WERI-Rb-1 (cell line): ENCODE measurements around the gene ARL15.

Experiments used
- DNase-seq: peaks from one replicate; pipeline ENCODE4 v3.0.0-alpha.2; 2020
- H3K27ac ChIP-seq: fragments of 250-450 bp; sonication (Bioruptor Pico); 2 replicates; pipeline ENCODE4 v1.5.1; 2020; ENCODE audit warnings: mild to moderate bottlenecking, moderate library complexity
- H3K27me3 ChIP-seq: fragments of 250-450 bp; sonication (Bioruptor Pico); 2 replicates; pipeline ENCODE4 v1.5.1; 2021; ENCODE audit warnings: mild to moderate bottlenecking, low read depth, moderate library complexity; ENCODE audit not compliant: insufficient read depth, severe bottlenecking
- H3K36me3 ChIP-seq: fragments of 250-450 bp; sonication (Bioruptor Pico); 2 replicates; pipeline ENCODE4 v1.5.1; 2020; ENCODE audit warnings: mild to moderate bottlenecking, moderate library complexity
- H3K4me3 ChIP-seq: 2 replicates; pipeline ENCODE4 v1.5.1; 2011; ENCODE audit warnings: low read depth, mild to moderate bottlenecking, control low read depth, low read length
- H3K9me3 ChIP-seq: fragments of 250-450 bp; sonication (Bioruptor Pico); 2 replicates; pipeline ENCODE4 v1.5.1; 2021; ENCODE audit warnings: mild to moderate bottlenecking, moderate library complexity; ENCODE audit not compliant: severe bottlenecking
- CTCF ChIP-seq: IDR thresholded peaks from 2 replicates; pipeline ENCODE4 v1.5.1; 2011; ENCODE audit warnings: low read depth, mild to moderate bottlenecking, control low read depth, inconsistent platforms, low read length

Gene ARL15

DNA sequence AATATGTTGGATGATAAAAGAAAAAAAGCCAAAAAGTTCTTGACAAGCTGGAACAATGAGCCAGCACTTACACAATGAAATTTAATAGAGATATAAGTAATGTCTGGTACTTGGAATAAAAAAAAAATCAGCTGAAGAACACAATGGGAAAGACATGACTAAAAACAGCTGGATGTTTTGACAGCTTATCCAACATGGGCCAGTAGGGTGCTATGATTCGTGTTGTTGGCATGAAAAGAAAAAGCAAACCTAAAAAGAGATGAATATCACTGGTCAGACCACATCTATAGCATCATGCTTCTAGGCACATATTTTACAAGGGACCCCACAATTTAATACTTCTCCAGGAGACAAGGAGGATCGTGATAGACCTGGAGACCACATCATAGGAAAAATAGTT is 175.3 kb downstream of the ARL15 start:
- no peak overlapping the region for H3K27ac ChIP-seq
- H3K27me3 ChIP-seq = no peaks in the 10 kb centered on the region
- TF ChIP-seq CTCF = no peak
- H3K4me3 ChIP-seq = no peak overlapping the region
- no peaks in the 10 kb centered on the region for H3K36me3 ChIP-seq
- no peak for DNase-seq
- H3K9me3 ChIP-seq = no peaks in the 10 kb centered on the region

DNA sequence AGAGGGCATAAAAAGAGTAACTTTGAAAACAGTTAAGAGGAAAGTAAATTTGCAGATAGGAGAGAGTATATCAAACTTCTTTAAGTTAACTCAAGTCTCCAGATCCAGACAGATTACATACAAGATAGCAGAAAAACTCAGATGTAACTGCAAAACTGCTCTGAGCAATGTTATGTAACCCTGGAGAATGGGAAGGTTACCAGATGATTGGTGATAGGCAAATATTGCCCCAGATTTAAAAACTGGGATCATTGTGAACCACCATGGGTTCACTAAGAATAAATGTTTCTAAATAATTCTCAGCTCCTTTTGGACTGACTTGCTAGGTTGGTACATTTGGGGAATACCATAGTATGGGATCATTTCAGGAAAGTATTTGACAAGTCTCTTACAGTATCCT is 176.5 kb downstream of the ARL15 start:
- no peaks in the 10 kb centered on the region for H3K36me3 ChIP-seq

GRCh38 chr5:54120473-54120872 is 189.9 kb downstream of the ARL15 start:
- DNase-seq = no peak
- TF ChIP-seq CTCF = no peak
- no peaks in the 10 kb centered on the region for H3K27me3 ChIP-seq
- no peaks in the 10 kb centered on the region for H3K36me3 ChIP-seq
- H3K27ac ChIP-seq = no peak overlapping the region
- H3K4me3 ChIP-seq = no peak overlapping the region
- H3K9me3 ChIP-seq = no peaks in the 10 kb centered on the region

More for the DNA sequence above, 176.5 kb downstream of the ARL15 start:
- DNase-seq = no peak
- TF ChIP-seq CTCF = no peak
- Histone ChIP-seq H3K4me3 (no peak overlapping the region), H3K27me3 (no peaks in the 10 kb centered on the region), H3K27ac (no peak overlapping the region), H3K9me3 (no peaks in the 10 kb centered on the region)

- Histone ChIP-seq H3K4me3 (no peak overlapping the region), H3K9me3 (no peaks in the 10 kb centered on the region)
- no peak for TF ChIP-seq CTCF
Observed at GRCh38 chr5:54117957-54118356, 192.4 kb downstream of the ARL15 start.

GRCh38 chr5:54115735-54116403 is 194.5 kb downstream of the ARL15 start:
- no peak overlapping the region for H3K4me3 ChIP-seq
- TF ChIP-seq CTCF = no peak
- no peaks in the 10 kb centered on the region for H3K36me3 ChIP-seq
- no peak overlapping the region for H3K27ac ChIP-seq
- no peaks in the 10 kb centered on the region for H3K27me3 ChIP-seq
- no peak for DNase-seq
- no peaks in the 10 kb centered on the region for H3K9me3 ChIP-seq

More at GRCh38 chr5:54117957-54118356, 192.4 kb downstream of the ARL15 start:
- no peak for DNase-seq
- H3K27me3 ChIP-seq = no peaks in the 10 kb centered on the region
- no peak overlapping the region for H3K27ac ChIP-seq
- H3K36me3 ChIP-seq = no peaks in the 10 kb centered on the region

DNA sequence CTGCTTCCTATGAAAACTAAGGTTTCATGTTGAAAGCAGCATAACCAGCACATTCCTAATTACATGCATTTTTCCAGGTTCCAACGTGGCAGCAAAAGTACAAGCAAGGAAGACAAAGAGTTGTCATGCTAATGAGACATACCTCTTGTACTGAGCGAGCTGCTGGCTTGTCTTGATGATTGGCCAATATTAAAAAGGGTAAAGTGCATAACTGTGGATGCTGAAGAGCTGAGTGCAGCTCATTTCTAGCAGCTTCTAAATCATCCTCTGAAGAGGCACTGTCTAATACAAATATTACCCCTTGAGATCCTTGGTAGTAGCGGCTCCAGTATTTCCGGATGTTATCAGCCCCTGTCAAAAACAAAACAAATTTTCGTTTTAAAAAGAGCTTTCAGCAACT is 197.3 kb downstream of the ARL15 start:
- H3K27ac ChIP-seq = no peak overlapping the region
- H3K4me3 ChIP-seq = no peak overlapping the region
- no peaks in the 10 kb centered on the region for H3K9me3 ChIP-seq
- DNase-seq = no peak
- H3K27me3 ChIP-seq = no peaks in the 10 kb centered on the region
- no peaks in the 10 kb centered on the region for H3K36me3 ChIP-seq
- TF ChIP-seq CTCF = no peak
